Osteoblast (primary cell): Measurements from ENCODE around the gene TGFBI. TPM values are rescaled to one million over a fixed set of nuclear protein-coding genes. Genes with fewer than 3 reads are reported as not detected.
A peak's percentile ranks its signal among the peaks of the same experiment; 100 is the strongest.

ENCODE experiments used
- DNase-seq: peaks from one replicate; pipeline ENCODE4 v3.0.0; 2011; ENCODE audit warnings: low spot score, mixed read lengths; ENCODE audit not compliant: insufficient read length; ENCODE audit errors: missing footprints
- H2AFZ ChIP-seq: 2 replicates; pipeline ENCODE4 v1.6.0; 2011; ENCODE audit warnings: mild to moderate bottlenecking, low read length
- H3K27ac ChIP-seq: 2 replicates; pipeline ENCODE4 v1.5.1; 2011; ENCODE audit warnings: mild to moderate bottlenecking, low read depth, low read length, moderate library complexity
- H3K27me3 ChIP-seq: 2 replicates; pipeline ENCODE4 v1.6.0; 2012; ENCODE audit warnings: mild to moderate bottlenecking, control low read depth, inconsistent platforms, low read length, moderate library complexity; ENCODE audit not compliant: insufficient read depth
- H3K36me3 ChIP-seq: 2 replicates; pipeline ENCODE4 v1.5.1; 2011; ENCODE audit warnings: mild to moderate bottlenecking, low read length, control low read depth, moderate library complexity; ENCODE audit not compliant: insufficient read depth
- H3K4me1 ChIP-seq: 2 replicates; pipeline ENCODE4 v1.5.1; 2011; ENCODE audit warnings: mild to moderate bottlenecking, low read length, control low read depth, moderate library complexity; ENCODE audit not compliant: insufficient read depth
- H3K4me2 ChIP-seq: 2 replicates; pipeline ENCODE4 v1.6.0; 2011; ENCODE audit warnings: mild to moderate bottlenecking, low read length; ENCODE audit not compliant: insufficient read depth
- H3K4me3 ChIP-seq: fragments of 200-600 bp; sonication (generic); 3 replicates; pipeline ENCODE4 v1.5.1; 2012; ENCODE audit warnings: mild to moderate bottlenecking, low read length, inconsistent platforms; ENCODE audit not compliant: insufficient read depth
- H3K79me2 ChIP-seq: 2 replicates; pipeline ENCODE4 v1.6.0; 2012; ENCODE audit warnings: mild to moderate bottlenecking, low read length, control low read depth, inconsistent platforms; ENCODE audit not compliant: insufficient read depth
- H3K9me3 ChIP-seq: 2 replicates; pipeline ENCODE4 v1.5.1; 2011; ENCODE audit warnings: low read depth, low read length, control low read depth
- H4K20me1 ChIP-seq: 2 replicates; pipeline ENCODE4 v1.6.0; 2012; ENCODE audit warnings: mild to moderate bottlenecking, low read length, control low read depth; ENCODE audit not compliant: insufficient read depth
- total RNA-seq: library from RNA; depleted of rRNA; stranded (reverse); fragments of >200 nt; gene quantifications from 2 replicates; pipeline ENCODE4 v1.2.3, GENCODE V29; 2012
- TF ChIP-seq, protein P1 (sequence below): IDR thresholded peaks from 2 replicates; pipeline ENCODE4 v1.5.1; 2011; ENCODE audit warnings: mild to moderate bottlenecking, low read depth, low read length, moderate library complexity; ENCODE audit errors: extremely low read depth

TGFBI gene
- total RNA-seq, 1 donor, result 1,700 TPM

GRCh38 chr5:136001466-136001981 is 27.3 kb upstream of the TGFBI start:
- TF ChIP-seq, protein P1, sequence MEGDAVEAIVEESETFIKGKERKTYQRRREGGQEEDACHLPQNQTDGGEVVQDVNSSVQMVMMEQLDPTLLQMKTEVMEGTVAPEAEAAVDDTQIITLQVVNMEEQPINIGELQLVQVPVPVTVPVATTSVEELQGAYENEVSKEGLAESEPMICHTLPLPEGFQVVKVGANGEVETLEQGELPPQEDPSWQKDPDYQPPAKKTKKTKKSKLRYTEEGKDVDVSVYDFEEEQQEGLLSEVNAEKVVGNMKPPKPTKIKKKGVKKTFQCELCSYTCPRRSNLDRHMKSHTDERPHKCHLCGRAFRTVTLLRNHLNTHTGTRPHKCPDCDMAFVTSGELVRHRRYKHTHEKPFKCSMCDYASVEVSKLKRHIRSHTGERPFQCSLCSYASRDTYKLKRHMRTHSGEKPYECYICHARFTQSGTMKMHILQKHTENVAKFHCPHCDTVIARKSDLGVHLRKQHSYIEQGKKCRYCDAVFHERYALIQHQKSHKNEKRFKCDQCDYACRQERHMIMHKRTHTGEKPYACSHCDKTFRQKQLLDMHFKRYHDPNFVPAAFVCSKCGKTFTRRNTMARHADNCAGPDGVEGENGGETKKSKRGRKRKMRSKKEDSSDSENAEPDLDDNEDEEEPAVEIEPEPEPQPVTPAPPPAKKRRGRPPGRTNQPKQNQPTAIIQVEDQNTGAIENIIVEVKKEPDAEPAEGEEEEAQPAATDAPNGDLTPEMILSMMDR, result no peak
- H2AFZ ChIP-seq, result peak overlapping the region; percentile 45
- H3K4me3 ChIP-seq, result no peak overlapping the region
- no peaks in the 10 kb centered on the region for H3K27me3 ChIP-seq
- peaks cover 47% of the 10 kb centered on the region for H3K4me1 ChIP-seq
- no peaks in the 10 kb centered on the region for H3K9me3 ChIP-seq
- no peaks in the 10 kb centered on the region for H3K79me2 ChIP-seq
- DNase-seq, result no peak
- H4K20me1 ChIP-seq, result no peaks in the 10 kb centered on the region
- H3K4me2 ChIP-seq, result no peak overlapping the region
- H3K36me3 ChIP-seq, result no peaks in the 10 kb centered on the region
- H3K27ac ChIP-seq, result peak overlapping the region; percentile 14

GRCh38 chr5:136004436-136004835 is 24.4 kb upstream of the TGFBI start:
- no peak overlapping the region for H3K4me3 ChIP-seq
- peak overlapping the region; percentile 98 for H3K27ac ChIP-seq
- no peaks in the 10 kb centered on the region for H3K79me2 ChIP-seq
- no peaks in the 10 kb centered on the region for H4K20me1 ChIP-seq
- no peaks in the 10 kb centered on the region for H3K36me3 ChIP-seq
- no peaks in the 10 kb centered on the region for H3K9me3 ChIP-seq
- TF ChIP-seq, protein P1, result no peak
- no peaks in the 10 kb centered on the region for H3K27me3 ChIP-seq
- H2AFZ ChIP-seq, result no peak overlapping the region
- H3K4me2 ChIP-seq, result no peak overlapping the region
- H3K4me1 ChIP-seq, result peaks cover 50% of the 10 kb centered on the region
- DNase-seq, result peak; percentile 79

DNA sequence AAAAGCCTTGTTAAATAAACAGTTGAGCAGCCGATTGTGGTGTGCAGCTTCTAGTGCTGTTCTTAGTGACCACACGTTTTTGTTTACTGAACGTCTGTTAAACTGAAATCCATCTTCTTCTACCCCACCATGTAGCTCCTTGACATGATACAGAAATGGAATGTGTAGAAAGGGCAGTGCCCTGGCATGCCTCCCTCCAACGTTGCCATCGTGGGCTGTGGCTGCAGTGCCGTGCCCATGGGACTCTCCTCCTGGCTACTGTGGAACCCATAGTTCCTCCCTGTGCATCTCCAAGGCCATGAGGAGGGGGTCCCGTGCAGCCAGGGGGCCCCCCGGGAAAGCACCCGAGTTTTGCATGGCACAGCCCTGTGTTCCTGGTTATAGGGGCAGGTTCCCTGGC is 23.3 kb upstream of the TGFBI start:
- Histone ChIP-seq H3K27ac (peak overlapping the region; percentile 98), H3K4me1 (peaks cover 44% of the 10 kb centered on the region), H3K9me3 (no peaks in the 10 kb centered on the region), H3K27me3 (no peaks in the 10 kb centered on the region), H3K4me2 (peak overlapping the region; percentile 43), H3K79me2 (no peaks in the 10 kb centered on the region), H2AFZ (no peak overlapping the region), H3K4me3 (peak overlapping the region; percentile 11), H3K36me3 (no peaks in the 10 kb centered on the region), H4K20me1 (no peaks in the 10 kb centered on the region)
- DNase-seq, result no peak
- TF ChIP-seq, protein P1, result no peak

DNA sequence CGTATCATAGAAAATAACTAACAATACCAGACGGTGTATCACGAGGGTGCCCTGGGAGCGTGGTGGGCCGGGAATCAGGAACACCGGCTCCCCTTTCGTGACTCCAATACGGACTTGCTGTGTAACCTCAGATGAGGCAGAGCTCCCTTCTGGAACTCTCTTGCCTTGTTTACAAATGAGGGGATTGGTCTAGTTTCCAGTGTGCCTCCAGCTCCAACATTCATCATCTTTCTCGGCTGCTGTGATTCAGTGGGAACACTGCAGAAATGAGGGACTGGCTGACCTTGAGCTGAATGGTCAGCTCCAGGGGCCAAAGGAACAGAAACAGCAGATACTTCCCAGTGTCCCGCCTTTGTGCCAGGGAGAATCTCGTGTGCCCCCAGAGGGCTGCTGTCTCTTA is 22.6 kb upstream of the TGFBI start:
- H3K4me3 ChIP-seq, result no peak overlapping the region
- no peaks in the 10 kb centered on the region for H3K9me3 ChIP-seq
- no peak for DNase-seq
- peaks cover 48% of the 10 kb centered on the region for H3K4me1 ChIP-seq
- H3K27me3 ChIP-seq, result no peaks in the 10 kb centered on the region
- H3K4me2 ChIP-seq, result peak overlapping the region; percentile 43
- H4K20me1 ChIP-seq, result no peaks in the 10 kb centered on the region
- peak overlapping the region; percentile 27 for H2AFZ ChIP-seq
- peak overlapping the region; percentile 98 for H3K27ac ChIP-seq
- H3K36me3 ChIP-seq, result no peaks in the 10 kb centered on the region
- TF ChIP-seq, protein P1, result no peak
- no peaks in the 10 kb centered on the region for H3K79me2 ChIP-seq
